ENCODE measurements around the gene JMJD1C.

Gene JMJD1C

DNA sequence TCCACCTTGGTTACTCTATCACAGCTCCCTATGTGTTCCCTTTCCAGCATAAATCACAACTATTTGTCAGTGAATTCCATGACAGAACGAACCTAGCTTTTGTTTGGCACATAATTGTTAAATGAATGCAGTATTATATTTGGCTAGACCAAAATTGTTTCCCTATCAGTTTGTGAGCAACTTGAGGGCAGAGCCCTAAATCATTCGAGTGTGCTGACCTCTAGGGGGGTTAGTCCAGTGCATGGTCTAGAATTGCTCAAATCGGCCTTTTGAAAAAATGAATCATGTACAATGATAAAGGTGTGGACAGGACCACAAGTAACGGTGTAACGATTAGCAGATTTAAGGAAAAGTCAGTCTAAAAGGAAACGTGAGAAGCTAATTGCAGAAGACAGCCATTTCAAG, 333.1 kb downstream of the JMJD1C start:
- DNase-seq (ENCODE audit: low spot score) (no peak), ATAC-seq (ENCODE audit: low read depth) (no peak)
- Histone ChIP-seq H3K27ac (ENCODE audit: poor library complexity, severe bottlenecking) (peak overlapping the region; percentile 67), H3K9me3 (ENCODE audit: severe bottlenecking) (no peaks in the 10 kb centered on the region), H3K4me1 (ENCODE audit: insufficient read depth, poor library complexity, severe bottlenecking) (peaks cover 8% of the 10 kb centered on the region), H3K36me3 (ENCODE audit: low read depth) (peaks cover 19% of the 10 kb centered on the region), H3K27me3 (ENCODE audit: insufficient read depth, poor library complexity, severe bottlenecking) (no peaks in the 10 kb centered on the region), H3K4me3 (ENCODE audit: severe bottlenecking) (no peak overlapping the region)
- TF ChIP-seq, protein P1, sequence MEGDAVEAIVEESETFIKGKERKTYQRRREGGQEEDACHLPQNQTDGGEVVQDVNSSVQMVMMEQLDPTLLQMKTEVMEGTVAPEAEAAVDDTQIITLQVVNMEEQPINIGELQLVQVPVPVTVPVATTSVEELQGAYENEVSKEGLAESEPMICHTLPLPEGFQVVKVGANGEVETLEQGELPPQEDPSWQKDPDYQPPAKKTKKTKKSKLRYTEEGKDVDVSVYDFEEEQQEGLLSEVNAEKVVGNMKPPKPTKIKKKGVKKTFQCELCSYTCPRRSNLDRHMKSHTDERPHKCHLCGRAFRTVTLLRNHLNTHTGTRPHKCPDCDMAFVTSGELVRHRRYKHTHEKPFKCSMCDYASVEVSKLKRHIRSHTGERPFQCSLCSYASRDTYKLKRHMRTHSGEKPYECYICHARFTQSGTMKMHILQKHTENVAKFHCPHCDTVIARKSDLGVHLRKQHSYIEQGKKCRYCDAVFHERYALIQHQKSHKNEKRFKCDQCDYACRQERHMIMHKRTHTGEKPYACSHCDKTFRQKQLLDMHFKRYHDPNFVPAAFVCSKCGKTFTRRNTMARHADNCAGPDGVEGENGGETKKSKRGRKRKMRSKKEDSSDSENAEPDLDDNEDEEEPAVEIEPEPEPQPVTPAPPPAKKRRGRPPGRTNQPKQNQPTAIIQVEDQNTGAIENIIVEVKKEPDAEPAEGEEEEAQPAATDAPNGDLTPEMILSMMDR (IDR thresholded peaks at IDR 0.05; ENCODE audit: poor library complexity, severe bottlenecking), result no peak

DNA sequence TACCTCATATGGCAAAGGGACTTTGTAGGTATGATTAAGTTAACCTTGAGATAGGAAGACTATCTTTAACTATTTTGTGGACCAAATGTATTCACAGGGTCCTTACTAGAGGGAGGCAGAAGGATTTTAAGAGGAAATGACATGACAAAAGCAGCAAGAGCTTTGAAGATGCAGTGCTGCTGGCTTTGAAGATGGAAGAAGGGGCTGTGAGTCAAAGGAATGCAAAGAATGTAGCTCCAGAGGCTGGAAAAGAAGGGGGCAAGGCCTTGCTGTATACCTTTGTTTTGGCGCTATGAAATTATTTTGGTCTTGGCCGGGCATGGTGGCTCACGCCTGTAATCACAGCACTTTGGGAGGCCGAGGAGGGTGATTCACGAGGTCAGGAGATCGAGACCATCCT, 335.9 kb downstream of the JMJD1C start:
- no peaks in the 10 kb centered on the region for H3K27me3 ChIP-seq (ENCODE audit: insufficient read depth, poor library complexity, severe bottlenecking)
- TF ChIP-seq, protein P1 (IDR thresholded peaks at IDR 0.05; ENCODE audit: poor library complexity, severe bottlenecking), result no peak
- DNase-seq (ENCODE audit: low spot score), result no peak
- ATAC-seq (ENCODE audit: low read depth), result no peak
- H3K36me3 ChIP-seq (ENCODE audit: low read depth), result 0 out of 2 replicates have a peak, but pooled peaks cover 2% of the 10 kb centered on the region
- no peak overlapping the region for H3K4me3 ChIP-seq (ENCODE audit: severe bottlenecking)
- H3K27ac ChIP-seq (ENCODE audit: poor library complexity, severe bottlenecking), result no peak overlapping the region
- peaks cover 4% of the 10 kb centered on the region for H3K4me1 ChIP-seq (ENCODE audit: insufficient read depth, poor library complexity, severe bottlenecking)
- no peaks in the 10 kb centered on the region for H3K9me3 ChIP-seq (ENCODE audit: severe bottlenecking)

DNA sequence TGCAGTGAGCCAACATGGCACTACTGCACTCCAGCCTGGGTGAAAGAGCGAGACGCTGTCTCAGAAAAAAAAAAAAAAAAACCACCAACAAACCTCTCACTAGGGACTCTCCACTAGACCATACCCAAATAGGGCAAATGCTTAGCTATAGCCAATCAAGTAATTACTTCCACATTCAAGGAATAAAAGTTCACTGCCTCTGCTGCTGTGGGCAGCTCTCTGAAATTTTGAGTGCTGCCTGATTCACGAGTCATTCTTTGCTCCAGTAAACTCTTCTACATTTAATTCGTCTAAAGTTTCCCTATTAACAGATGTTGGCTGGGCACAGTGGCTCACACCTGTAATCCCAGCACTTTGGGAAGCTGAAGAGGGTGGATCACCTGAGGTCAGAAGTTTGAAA, 337.3 kb downstream of the JMJD1C start:
- DNase-seq (ENCODE audit: low spot score), result no peak
- no peaks in the 10 kb centered on the region for H3K4me1 ChIP-seq (ENCODE audit: insufficient read depth, poor library complexity, severe bottlenecking)
- no peaks in the 10 kb centered on the region for H3K27me3 ChIP-seq (ENCODE audit: insufficient read depth, poor library complexity, severe bottlenecking)
- no peak overlapping the region for H3K4me3 ChIP-seq (ENCODE audit: severe bottlenecking)
- no peak overlapping the region for H3K27ac ChIP-seq (ENCODE audit: poor library complexity, severe bottlenecking)
- no peaks in the 10 kb centered on the region for H3K9me3 ChIP-seq (ENCODE audit: severe bottlenecking)
- TF ChIP-seq, protein P1 (IDR thresholded peaks at IDR 0.05; ENCODE audit: poor library complexity, severe bottlenecking), result no peak
- no peaks in the 10 kb centered on the region for H3K36me3 ChIP-seq (ENCODE audit: low read depth)
- ATAC-seq (ENCODE audit: low read depth), result no peak

DNA sequence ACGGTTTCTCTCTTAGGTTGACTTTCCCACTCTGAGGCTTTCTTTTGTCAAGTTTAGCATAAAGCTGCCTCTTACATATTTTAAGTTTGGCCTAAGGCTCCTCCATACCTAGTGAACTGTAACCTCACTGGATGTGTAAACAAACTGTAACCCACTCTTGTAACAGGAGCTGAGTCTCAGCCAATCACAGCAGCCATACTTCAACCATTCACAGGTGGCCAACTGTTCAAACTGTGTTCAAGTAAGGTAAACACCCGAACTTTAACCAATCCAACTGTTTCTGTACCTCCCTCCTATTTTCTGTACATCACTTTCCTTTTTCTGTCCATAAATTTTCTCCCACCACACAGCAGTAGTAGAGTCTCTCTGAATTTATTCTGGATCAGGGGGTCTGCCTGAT, 340.3 kb downstream of the JMJD1C start:
- Histone ChIP-seq H3K27me3 (ENCODE audit: insufficient read depth, poor library complexity, severe bottlenecking) (no peaks in the 10 kb centered on the region), H3K27ac (ENCODE audit: poor library complexity, severe bottlenecking) (no peak overlapping the region), H3K9me3 (ENCODE audit: severe bottlenecking) (no peaks in the 10 kb centered on the region), H3K36me3 (ENCODE audit: low read depth) (no peaks in the 10 kb centered on the region), H3K4me1 (ENCODE audit: insufficient read depth, poor library complexity, severe bottlenecking) (no peaks in the 10 kb centered on the region), H3K4me3 (ENCODE audit: severe bottlenecking) (no peak overlapping the region)
- no peak for DNase-seq (ENCODE audit: low spot score)
- TF ChIP-seq, protein P1 (IDR thresholded peaks at IDR 0.05; ENCODE audit: poor library complexity, severe bottlenecking), result no peak
- ATAC-seq (ENCODE audit: low read depth), result no peak

DNA sequence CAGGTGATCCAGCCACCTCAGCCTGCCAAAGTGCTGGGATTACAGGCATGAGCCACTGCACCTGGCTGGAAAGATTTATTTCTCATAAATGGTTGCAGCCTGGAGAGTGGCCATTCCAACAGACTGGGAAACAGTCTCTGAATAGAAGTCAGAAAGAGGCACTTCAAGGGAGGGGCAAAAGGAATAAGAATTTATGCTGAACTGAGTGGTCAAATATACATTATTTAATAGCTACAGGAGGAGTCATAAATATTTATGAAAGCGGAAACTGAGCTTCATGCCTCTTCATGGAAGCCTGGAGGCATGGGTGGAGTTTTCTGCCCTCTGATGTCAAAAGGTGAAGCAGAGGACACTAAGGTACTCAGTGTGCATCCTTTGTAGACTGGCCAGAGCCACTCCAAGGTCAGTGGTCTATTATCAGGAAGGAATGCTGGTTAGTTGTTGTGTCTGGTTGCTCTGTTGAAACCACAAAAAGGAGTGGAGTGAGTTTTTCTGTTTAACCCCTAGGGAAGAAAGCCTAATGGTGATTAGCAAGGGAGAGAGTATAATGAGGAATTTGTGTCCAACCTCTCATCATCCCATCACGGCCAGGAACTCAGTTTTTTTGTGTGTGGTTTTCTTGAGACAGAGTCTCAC, 341.9 kb downstream of the JMJD1C start:
- Histone ChIP-seq H3K36me3 (ENCODE audit: low read depth) (no peaks in the 10 kb centered on the region), H3K27ac (ENCODE audit: poor library complexity, severe bottlenecking) (no peak overlapping the region), H3K27me3 (ENCODE audit: insufficient read depth, poor library complexity, severe bottlenecking) (no peaks in the 10 kb centered on the region), H3K9me3 (ENCODE audit: severe bottlenecking) (no peaks in the 10 kb centered on the region), H3K4me1 (ENCODE audit: insufficient read depth, poor library complexity, severe bottlenecking) (no peaks in the 10 kb centered on the region), H3K4me3 (ENCODE audit: severe bottlenecking) (no peak overlapping the region)
- ATAC-seq (ENCODE audit: low read depth), result no peak
- TF ChIP-seq, protein P1 (IDR thresholded peaks at IDR 0.05; ENCODE audit: poor library complexity, severe bottlenecking), result no peak
- no peak for DNase-seq (ENCODE audit: low spot score)

Data from RWPE2 (cell line).